ENCODE measurements around the gene GSTO2.

Gene GSTO2

GRCh38 chr10:104345515-104345914 is 76.5 kb downstream of the GSTO2 start:
- H3K4me2 ChIP-seq (ENCODE audit: low read length): no peak overlapping the region
- H4K8ac ChIP-seq (ENCODE audit: low read depth, low read length): no peak overlapping the region
- no peak overlapping the region for H3K18ac ChIP-seq (ENCODE audit: low read length)
- no peak overlapping the region for H4K12ac ChIP-seq (ENCODE audit: low read depth, low read length)
- H3K14ac ChIP-seq (ENCODE audit: low read length): no peak overlapping the region
- H3K4me1 ChIP-seq (ENCODE audit: control insufficient read depth in 1 of 2, insufficient read depth in 2 of 2, low read length in 2 of 2): peaks cover 0 to 5% of the 10 kb centered on the region in 2 experiments
- H3K23ac ChIP-seq (ENCODE audit: low read length): no peak overlapping the region
- H2BK5ac ChIP-seq (ENCODE audit: low read depth, low read length, poor library complexity): no peak overlapping the region
- no peaks in the 10 kb centered on the region for H3K36me3 ChIP-seq (ENCODE audit: control insufficient read depth in 1 of 2, insufficient read depth in 2 of 2, low read length in 2 of 2)
- DNase-seq: no peak
- H4K91ac ChIP-seq (ENCODE audit: low read depth, low read length): no peak overlapping the region
- H3K4me3 ChIP-seq (ENCODE audit: low read depth, low read length): no peak overlapping the region
- no peak overlapping the region for H2AK5ac ChIP-seq (ENCODE audit: low read length)
- H2AFZ ChIP-seq (ENCODE audit: insufficient read depth, low read length, poor library complexity): no peak overlapping the region
- no peaks in the 10 kb centered on the region for H3K79me2 ChIP-seq (ENCODE audit: control insufficient read depth, insufficient read depth, low read length, poor library complexity)
- no peaks in the 10 kb centered on the region for H3K27me3 ChIP-seq (ENCODE audit: insufficient read depth, low read length)
- H3K27ac ChIP-seq (ENCODE audit: low read depth, low read length): no peak overlapping the region
- no peak overlapping the region for H3K4ac ChIP-seq (ENCODE audit: low read depth, low read length)
- no peak overlapping the region for H3K9ac ChIP-seq (ENCODE audit: low read length)
- no peaks in the 10 kb centered on the region for H3K79me1 ChIP-seq (ENCODE audit: low read length)
- H2BK120ac ChIP-seq (ENCODE audit: insufficient read depth, low read length, poor library complexity): no peak overlapping the region
- no peaks in the 10 kb centered on the region for H3K9me3 ChIP-seq (ENCODE audit: insufficient read depth, low read depth, low read length)
- no peak overlapping the region for H2BK12ac ChIP-seq (ENCODE audit: low read length)

- H3K4ac ChIP-seq (ENCODE audit: low read depth, low read length): no peak overlapping the region
- no peak overlapping the region for H4K8ac ChIP-seq (ENCODE audit: low read depth, low read length)
- no peaks in the 10 kb centered on the region for H3K36me3 ChIP-seq (ENCODE audit: control insufficient read depth in 1 of 2, insufficient read depth in 2 of 2, low read length in 2 of 2)
- no peak overlapping the region for H4K12ac ChIP-seq (ENCODE audit: low read depth, low read length)
- no peaks in the 10 kb centered on the region for H3K9me3 ChIP-seq (ENCODE audit: insufficient read depth, low read depth, low read length)
- no peaks in the 10 kb centered on the region for H3K79me2 ChIP-seq (ENCODE audit: control insufficient read depth, insufficient read depth, low read length, poor library complexity)
- no peak overlapping the region for H2AK5ac ChIP-seq (ENCODE audit: low read length)
- no peak overlapping the region for H2BK120ac ChIP-seq (ENCODE audit: insufficient read depth, low read length, poor library complexity)
- no peak overlapping the region for H3K27ac ChIP-seq (ENCODE audit: low read depth, low read length)
- no peak overlapping the region for H3K9ac ChIP-seq (ENCODE audit: low read length)
- DNase-seq: no peak
- no peaks in the 10 kb centered on the region for H3K79me1 ChIP-seq (ENCODE audit: low read length)
- H3K4me1 ChIP-seq (ENCODE audit: control insufficient read depth in 1 of 2, insufficient read depth in 2 of 2, low read length in 2 of 2): peaks cover 0 to 5% of the 10 kb centered on the region in 2 experiments
- H3K4me3 ChIP-seq (ENCODE audit: low read depth, low read length): no peak overlapping the region
- no peak overlapping the region for H2BK5ac ChIP-seq (ENCODE audit: low read depth, low read length, poor library complexity)
- WGBS (ENCODE audit: extremely low coverage, insufficient coverage, insufficient read length): no CpG with 5 or more reads among the region's 4 CpGs
- no peak overlapping the region for H2BK12ac ChIP-seq (ENCODE audit: low read length)
- no peak overlapping the region for H2AFZ ChIP-seq (ENCODE audit: insufficient read depth, low read length, poor library complexity)
- no peak overlapping the region for H3K18ac ChIP-seq (ENCODE audit: low read length)
- H3K14ac ChIP-seq (ENCODE audit: low read length): no peak overlapping the region
- no peak overlapping the region for H3K23ac ChIP-seq (ENCODE audit: low read length)
- H3K4me2 ChIP-seq (ENCODE audit: low read length): no peak overlapping the region
- H4K91ac ChIP-seq (ENCODE audit: low read depth, low read length): no peak overlapping the region
- no peaks in the 10 kb centered on the region for H3K27me3 ChIP-seq (ENCODE audit: insufficient read depth, low read length)
Measured at GRCh38 chr10:104345941-104346340, 77.0 kb downstream of the GSTO2 start.

GRCh38 chr10:104347295-104348045 is 78.5 kb downstream of the GSTO2 start:
- H4K12ac ChIP-seq (ENCODE audit: low read depth, low read length): no peak overlapping the region
- peaks cover 0 to 5% of the 10 kb centered on the region in 2 experiments for H3K4me1 ChIP-seq (ENCODE audit: control insufficient read depth in 1 of 2, insufficient read depth in 2 of 2, low read length in 2 of 2)
- H2BK12ac ChIP-seq (ENCODE audit: low read length): no peak overlapping the region
- H3K9ac ChIP-seq (ENCODE audit: low read length): no peak overlapping the region
- no peaks in the 10 kb centered on the region for H3K79me1 ChIP-seq (ENCODE audit: low read length)
- H2BK5ac ChIP-seq (ENCODE audit: low read depth, low read length, poor library complexity): no peak overlapping the region
- no peak overlapping the region for H3K4ac ChIP-seq (ENCODE audit: low read depth, low read length)
- H3K4me2 ChIP-seq (ENCODE audit: low read length): no peak overlapping the region
- H3K27me3 ChIP-seq (ENCODE audit: insufficient read depth, low read length): no peaks in the 10 kb centered on the region
- H3K27ac ChIP-seq (ENCODE audit: low read depth, low read length): no peak overlapping the region
- H4K91ac ChIP-seq (ENCODE audit: low read depth, low read length): no peak overlapping the region
- no CpG with 5 or more reads among the region's 4 CpGs for WGBS (ENCODE audit: extremely low coverage, insufficient coverage, insufficient read length)
- no peak for DNase-seq
- no peak overlapping the region for H3K23ac ChIP-seq (ENCODE audit: low read length)
- no peaks in the 10 kb centered on the region for H3K36me3 ChIP-seq (ENCODE audit: control insufficient read depth in 1 of 2, insufficient read depth in 2 of 2, low read length in 2 of 2)
- no peaks in the 10 kb centered on the region for H3K9me3 ChIP-seq (ENCODE audit: insufficient read depth, low read depth, low read length)
- no peak overlapping the region for H3K18ac ChIP-seq (ENCODE audit: low read length)
- no peak overlapping the region for H2AK5ac ChIP-seq (ENCODE audit: low read length)
- no peak overlapping the region for H2BK120ac ChIP-seq (ENCODE audit: insufficient read depth, low read length, poor library complexity)
- no peaks in the 10 kb centered on the region for H3K79me2 ChIP-seq (ENCODE audit: control insufficient read depth, insufficient read depth, low read length, poor library complexity)
- no peak overlapping the region for H3K4me3 ChIP-seq (ENCODE audit: low read depth, low read length)
- no peak overlapping the region for H3K14ac ChIP-seq (ENCODE audit: low read length)
- H2AFZ ChIP-seq (ENCODE audit: insufficient read depth, low read length, poor library complexity): no peak overlapping the region
- no peak overlapping the region for H4K8ac ChIP-seq (ENCODE audit: low read depth, low read length)

GRCh38 chr10:104348601-104349000 is 79.6 kb downstream of the GSTO2 start:
- H3K4me2 ChIP-seq (ENCODE audit: low read length): no peak overlapping the region
- H2BK12ac ChIP-seq (ENCODE audit: low read length): no peak overlapping the region
- H2BK120ac ChIP-seq (ENCODE audit: insufficient read depth, low read length, poor library complexity): no peak overlapping the region
- H3K14ac ChIP-seq (ENCODE audit: low read length): no peak overlapping the region
- no peak overlapping the region for H3K27ac ChIP-seq (ENCODE audit: low read depth, low read length)
- no peak overlapping the region for H4K12ac ChIP-seq (ENCODE audit: low read depth, low read length)
- H2AK5ac ChIP-seq (ENCODE audit: low read length): no peak overlapping the region
- H4K91ac ChIP-seq (ENCODE audit: low read depth, low read length): no peak overlapping the region
- H2AFZ ChIP-seq (ENCODE audit: insufficient read depth, low read length, poor library complexity): no peak overlapping the region
- H4K8ac ChIP-seq (ENCODE audit: low read depth, low read length): no peak overlapping the region
- no peak overlapping the region for H3K9ac ChIP-seq (ENCODE audit: low read length)
- no peak overlapping the region for H3K4me3 ChIP-seq (ENCODE audit: low read depth, low read length)
- H3K4me1 ChIP-seq (ENCODE audit: control insufficient read depth in 1 of 2, insufficient read depth in 2 of 2, low read length in 2 of 2): peaks cover 0 to 5% of the 10 kb centered on the region in 2 experiments
- WGBS (ENCODE audit: extremely low coverage, insufficient coverage, insufficient read length): no CpG with 5 or more reads among the region's 2 CpGs
- H2BK5ac ChIP-seq (ENCODE audit: low read depth, low read length, poor library complexity): no peak overlapping the region
- no peaks in the 10 kb centered on the region for H3K79me2 ChIP-seq (ENCODE audit: control insufficient read depth, insufficient read depth, low read length, poor library complexity)
- H3K9me3 ChIP-seq (ENCODE audit: insufficient read depth, low read depth, low read length): peaks cover 2% of the 10 kb centered on the region
- no peaks in the 10 kb centered on the region for H3K36me3 ChIP-seq (ENCODE audit: control insufficient read depth in 1 of 2, insufficient read depth in 2 of 2, low read length in 2 of 2)
- H3K4ac ChIP-seq (ENCODE audit: low read depth, low read length): no peak overlapping the region
- H3K79me1 ChIP-seq (ENCODE audit: low read length): no peaks in the 10 kb centered on the region
- H3K27me3 ChIP-seq (ENCODE audit: insufficient read depth, low read length): no peaks in the 10 kb centered on the region
- no peak overlapping the region for H3K23ac ChIP-seq (ENCODE audit: low read length)
- peak in 1 of 2 donors; percentile 34 for DNase-seq
- H3K18ac ChIP-seq (ENCODE audit: low read length): no peak overlapping the region

Data from trophoblast cell (in vitro differentiated cells and primary cell).